Activated CD8-positive, alpha-beta memory T cell treated with anti-CD3 and anti-CD28 coated beads for 48 hours (primary cell): ENCODE results near the gene AGTR1.
"Not testable (repeated sequence)": the region's sequence is repeated elsewhere in the genome, so short reads cannot be mapped to it uniquely, and the experiment has no call there.

ENCODE experiments used
- DNase-seq, 3 experiments: peaks; one replicate each; pipeline ENCODE4 v3.0.0-alpha.2; 2020; ENCODE audit warnings: low read depth in 2 of 3, low spot score in 2 of 3

Gene AGTR1

GRCh38 chr3:148718982-148719862 is 21.5 kb downstream of the AGTR1 start:
- DNase-seq, result no peak

DNA sequence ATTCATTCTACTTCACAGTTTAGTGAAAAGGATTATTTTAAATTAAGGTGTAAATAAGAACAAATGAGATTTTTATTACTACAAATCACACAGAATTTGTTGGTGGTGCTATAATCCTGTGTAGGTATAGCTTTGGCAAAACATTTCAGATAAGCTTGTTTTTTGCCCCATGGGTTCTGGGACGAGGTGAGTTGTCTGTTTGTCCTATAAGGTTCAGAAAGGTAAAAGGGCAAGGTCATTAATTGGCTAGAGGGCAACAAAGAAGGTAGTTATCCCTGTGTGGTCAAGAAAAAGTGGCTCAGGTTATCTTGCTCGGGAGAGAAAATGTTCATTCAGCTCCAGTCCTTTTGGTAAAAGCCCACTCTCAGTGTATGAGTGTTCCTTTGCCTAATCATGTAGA is 23.2 kb downstream of the AGTR1 start:
- DNase-seq, result no peak

- DNase-seq, result no peak
Observed at GRCh38 chr3:148723631-148724030, 25.9 kb downstream of the AGTR1 start.

DNA sequence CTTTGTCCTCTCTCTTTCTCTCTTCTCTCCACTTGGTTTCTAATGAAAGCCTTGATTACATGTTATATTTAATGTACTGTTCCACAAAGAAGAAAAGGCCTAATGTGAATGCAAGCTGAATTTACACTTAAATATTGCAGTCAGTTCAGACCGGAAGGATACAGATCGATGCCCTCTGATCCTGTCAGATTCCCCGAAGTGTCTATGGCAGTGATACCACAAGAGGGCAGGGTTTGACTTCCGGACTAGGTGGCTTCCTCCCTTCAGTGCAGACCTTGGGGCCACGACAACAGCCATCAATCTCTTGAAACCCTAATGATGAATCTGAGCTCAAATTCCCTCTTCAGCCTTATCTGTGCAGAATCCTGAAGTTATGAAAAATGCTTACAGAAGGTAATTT is 29.5 kb downstream of the AGTR1 start:
- DNase-seq, result no peak

GRCh38 chr3:148728753-148729152 is 31.1 kb downstream of the AGTR1 start:
- no peak for DNase-seq

DNA sequence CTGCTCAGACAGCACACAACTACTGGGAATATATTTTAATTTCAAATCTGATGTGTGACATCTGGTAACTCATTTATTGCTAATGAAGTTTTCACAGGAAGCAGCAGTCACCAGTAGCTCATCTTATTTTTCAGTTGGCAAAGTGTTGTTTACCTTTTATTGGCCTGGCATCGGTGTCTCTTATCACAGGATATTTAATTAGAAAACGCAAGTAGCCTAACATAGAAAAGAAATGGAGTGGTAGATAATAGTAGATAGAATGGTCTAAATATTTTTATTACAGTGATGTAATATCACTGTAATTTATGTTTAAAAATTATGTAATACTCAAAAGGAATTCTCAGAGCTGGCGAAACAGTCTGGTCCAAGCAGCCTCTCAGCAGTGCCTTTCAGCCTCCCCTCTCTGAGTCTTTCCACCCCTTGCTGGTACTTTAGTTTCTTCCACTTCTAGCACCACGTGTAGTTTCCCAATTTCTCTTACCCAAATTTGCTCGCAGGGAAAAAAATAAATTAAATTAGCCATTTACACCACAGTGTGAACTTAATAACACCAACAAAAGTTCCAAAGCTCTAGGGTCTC is 31.9 kb downstream of the AGTR1 start:
- no peak for DNase-seq

DNA sequence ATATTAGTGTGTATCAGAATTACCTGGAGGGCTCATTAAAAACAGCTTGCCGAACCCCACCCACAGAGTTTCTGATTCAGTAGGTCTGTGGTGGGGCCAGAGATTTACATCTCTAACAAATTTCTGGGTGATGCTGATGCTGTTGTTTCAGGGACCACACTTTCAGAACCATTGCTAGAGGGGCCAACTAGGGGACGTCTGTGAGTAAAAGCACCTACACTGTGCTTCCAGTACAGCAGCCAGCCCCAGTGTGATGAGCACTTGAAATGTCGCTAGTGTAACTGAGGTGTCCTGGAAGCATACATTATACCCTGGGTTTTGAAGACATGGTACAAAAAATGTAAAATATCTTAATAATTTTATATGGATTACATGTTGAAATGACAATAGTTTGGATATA is 33.0 kb downstream of the AGTR1 start:
- DNase-seq, result no peak

- no peak for DNase-seq
Observed at GRCh38 chr3:148735597-148735996, 37.9 kb downstream of the AGTR1 start.

DNA sequence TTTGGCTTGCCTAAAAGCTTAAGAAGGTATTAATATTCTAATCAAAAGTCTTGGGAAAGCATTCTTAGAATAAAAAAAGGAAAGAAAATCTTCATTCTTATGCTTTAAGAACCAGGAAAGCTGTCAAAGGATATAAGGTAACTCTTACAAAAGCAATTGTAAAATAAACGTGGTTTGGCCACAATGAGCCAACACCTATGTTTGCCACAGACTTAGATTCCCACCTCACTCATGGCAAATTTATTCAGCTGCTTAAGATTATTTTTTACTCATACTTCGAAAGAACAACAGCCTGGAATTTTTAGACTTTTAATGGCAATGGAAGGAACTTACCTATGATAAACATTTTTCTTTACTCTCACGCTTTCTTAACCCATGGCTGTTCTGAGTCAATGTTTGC is 38.4 kb downstream of the AGTR1 start:
- DNase-seq, result no peak

GRCh38 chr3:148737104-148737530 is 39.4 kb downstream of the AGTR1 start:
- DNase-seq, result no peak

DNA sequence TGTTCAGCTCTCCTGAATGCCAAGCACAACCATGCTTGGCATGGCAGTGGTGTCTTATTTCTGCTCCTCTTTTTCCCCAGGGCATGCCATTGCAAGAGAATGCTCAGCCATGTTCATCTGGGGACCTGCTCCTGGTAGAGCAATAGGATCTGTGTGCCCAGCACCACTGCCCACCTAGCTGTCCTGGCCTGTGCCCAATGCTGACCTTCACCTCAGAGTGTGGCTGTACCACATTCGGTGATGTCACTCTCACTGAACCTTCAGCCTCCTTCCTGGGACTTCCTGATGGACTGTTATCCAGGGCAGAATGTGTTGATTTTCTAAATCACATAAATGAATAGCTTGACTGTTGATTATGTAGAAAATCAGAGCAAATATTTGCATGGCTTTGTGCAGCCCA is 42.0 kb downstream of the AGTR1 start:
- DNase-seq, result no peak

DNA sequence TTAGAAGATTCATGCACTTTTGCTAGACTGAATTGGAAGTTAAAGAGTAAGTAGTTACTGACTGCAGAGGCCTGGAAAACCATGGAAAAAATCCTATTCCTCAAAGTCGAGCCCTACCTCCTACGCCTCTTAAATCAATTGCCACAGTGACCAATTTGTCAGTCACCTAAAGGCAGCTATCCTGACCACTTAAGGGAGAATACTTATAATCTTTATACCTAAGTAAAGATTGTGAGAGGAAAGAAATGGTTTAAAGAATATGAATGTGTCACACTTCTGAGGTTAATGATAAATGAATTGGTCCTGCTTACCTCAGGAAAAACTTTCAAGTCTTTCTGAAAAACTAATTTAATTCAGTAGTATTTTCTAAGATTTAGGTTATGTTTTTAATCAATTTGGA is 42.6 kb downstream of the AGTR1 start:
- no peak for DNase-seq

- DNase-seq, result no peak
Observed at GRCh38 chr3:148741219-148741618, 43.5 kb downstream of the AGTR1 start.

- DNase-seq, result no peak
Observed at GRCh38 chr3:148742118-148742517, 44.4 kb downstream of the AGTR1 start.

GRCh38 chr3:148746053-148746452 is 48.4 kb downstream of the AGTR1 start:
- no peak for DNase-seq

- DNase-seq, result no peak
Observed at GRCh38 chr3:148748283-148748682, 50.6 kb downstream of the AGTR1 start.

DNA sequence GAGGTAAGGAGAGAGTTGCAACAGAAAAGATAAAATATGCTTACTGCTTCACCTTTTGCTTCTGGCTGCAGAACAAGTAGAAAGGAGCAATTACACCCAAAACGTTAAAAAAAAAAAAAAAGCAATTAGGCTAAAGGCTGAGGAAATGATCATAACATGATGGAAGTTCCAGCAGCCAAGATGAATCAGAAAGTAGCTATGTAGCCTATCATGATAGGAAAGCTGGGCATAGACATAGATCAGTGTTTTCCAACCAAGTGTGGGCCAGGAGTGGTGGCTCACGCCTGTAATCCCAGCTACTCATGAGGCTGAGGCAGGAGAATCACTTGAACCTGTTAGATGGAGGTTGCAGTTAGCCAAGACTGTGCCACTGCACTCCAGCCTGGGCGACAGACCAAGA is 52.6 kb downstream of the AGTR1 start:
- no peak for DNase-seq

- no peak for DNase-seq
Observed at GRCh38 chr3:148751461-148751860, 53.8 kb downstream of the AGTR1 start.

GRCh38 chr3:148753385-148753784 is 55.7 kb downstream of the AGTR1 start:
- DNase-seq, result not testable (repeated sequence)

DNA sequence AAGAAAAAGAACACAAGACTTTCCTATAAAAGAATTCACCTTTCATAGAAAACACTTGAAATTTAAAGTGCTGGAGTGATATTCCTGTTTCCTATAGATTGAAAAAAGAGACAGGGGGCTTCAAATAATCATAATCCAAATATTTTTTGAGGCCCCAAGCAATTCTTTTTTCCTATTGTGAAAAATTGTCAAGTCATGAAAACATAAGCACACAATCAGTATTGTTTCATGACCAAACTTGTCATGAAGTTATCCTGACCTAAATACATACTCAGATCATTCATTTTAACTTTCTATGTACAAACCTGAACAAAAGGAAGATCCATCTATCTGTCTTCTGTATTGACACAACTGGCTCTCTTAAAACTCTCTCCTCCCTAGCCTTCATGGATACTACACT is 57.9 kb downstream of the AGTR1 start:
- no peak for DNase-seq

- no peak for DNase-seq
Observed at GRCh38 chr3:148756311-148756710, 58.6 kb downstream of the AGTR1 start.

DNA sequence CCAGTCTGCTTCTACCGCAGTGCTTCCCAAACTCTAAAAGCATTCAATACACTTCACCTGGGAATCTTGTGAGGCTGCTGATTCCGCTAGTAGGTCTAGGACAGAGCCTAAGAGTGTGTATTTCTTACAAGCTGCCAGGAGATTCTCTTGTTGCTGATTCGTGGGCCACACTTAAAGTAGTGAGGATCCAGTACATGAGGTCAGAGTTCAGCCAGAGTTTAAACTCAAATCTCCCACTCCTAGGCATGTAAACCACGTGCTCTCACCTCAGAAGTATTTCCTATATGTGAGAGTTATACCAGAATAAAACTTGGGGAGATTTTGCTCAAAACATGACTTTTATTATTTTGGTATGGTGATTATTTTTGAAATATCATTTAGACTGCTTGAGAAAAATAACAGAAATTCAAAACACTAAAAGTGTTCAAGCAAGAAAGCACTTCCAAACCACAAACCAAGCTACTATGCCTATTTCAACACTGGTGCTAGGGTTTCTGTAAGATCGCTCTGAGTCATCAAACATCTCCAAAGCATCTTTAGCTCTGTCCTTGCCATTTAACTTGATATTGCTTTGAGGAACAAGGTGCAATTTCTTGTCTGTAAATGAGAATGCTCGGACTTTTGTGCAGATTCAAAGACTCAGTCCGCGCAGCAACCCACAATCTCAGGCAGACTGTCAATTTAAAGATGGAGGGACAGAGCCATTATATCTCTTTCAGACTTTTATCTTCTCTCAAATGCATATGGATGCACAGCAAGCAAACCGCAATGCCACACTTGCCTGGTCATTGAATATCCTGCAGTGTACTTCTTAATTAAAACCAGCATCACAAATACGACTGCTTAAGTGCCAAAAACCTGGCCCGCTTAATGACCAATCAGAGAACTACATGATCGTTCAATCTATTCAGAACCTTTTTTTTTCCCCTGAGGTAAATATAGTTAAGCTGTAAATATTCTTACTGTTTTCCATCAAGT is 59.8 kb downstream of the AGTR1 start:
- no peak for DNase-seq
